Right hindlimb (tissue), 1 donor: Measurements from ENCODE around the gene ASIC4.

Experiments used
- DNase-seq: peaks from one replicate; pipeline ENCODE4 v3.0.0-alpha.2; 2018

Gene ASIC4

GRCh38 chr2:219537657-219538488 is 23.6 kb downstream of the ASIC4 start:
- DNase-seq = no peak

GRCh38 chr2:219538504-219538951 is 24.2 kb downstream of the ASIC4 start:
- DNase-seq = peak; percentile 72

DNA sequence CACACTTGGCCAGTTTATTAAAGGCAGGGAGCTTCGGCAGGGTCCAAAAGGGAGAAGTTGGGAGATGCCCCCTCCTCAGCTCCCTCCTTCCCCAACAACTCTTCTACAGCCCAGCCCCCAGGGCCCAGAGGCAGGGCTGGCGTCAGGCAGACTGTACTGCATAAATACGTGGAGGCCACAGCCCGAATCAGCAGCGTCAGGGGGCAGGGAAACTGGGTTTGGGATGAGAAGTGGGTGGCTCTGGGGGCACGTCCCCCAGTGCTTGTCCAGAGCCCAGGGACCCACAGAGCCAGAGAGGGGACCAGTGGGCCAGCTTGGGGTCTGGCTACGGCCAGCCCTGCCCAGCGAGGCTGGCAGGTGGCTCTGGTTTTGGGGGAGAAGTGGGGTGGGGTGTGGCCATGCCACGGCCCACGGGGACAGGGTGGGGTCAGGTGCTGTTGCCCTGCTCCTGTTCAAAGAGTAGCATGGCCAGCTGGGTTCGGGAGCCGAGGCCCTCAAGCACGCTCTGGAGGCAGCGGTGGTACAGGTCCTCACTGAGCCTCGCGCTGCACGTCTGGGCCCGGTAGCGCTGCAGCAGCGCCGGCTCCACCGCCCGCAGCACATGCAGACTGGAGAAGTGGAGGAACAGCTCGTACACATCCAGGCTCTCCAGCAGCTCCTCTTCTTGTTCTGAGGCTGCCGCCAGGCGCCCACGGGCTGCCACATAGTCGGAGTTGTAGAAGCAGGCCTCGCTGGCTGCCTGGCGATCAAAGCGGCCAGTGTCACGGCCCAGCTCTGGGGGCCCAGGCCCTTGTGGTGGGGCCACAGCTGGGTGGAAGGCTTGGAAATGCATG is 24.9 kb downstream of the ASIC4 start:
- no peak for DNase-seq

DNA sequence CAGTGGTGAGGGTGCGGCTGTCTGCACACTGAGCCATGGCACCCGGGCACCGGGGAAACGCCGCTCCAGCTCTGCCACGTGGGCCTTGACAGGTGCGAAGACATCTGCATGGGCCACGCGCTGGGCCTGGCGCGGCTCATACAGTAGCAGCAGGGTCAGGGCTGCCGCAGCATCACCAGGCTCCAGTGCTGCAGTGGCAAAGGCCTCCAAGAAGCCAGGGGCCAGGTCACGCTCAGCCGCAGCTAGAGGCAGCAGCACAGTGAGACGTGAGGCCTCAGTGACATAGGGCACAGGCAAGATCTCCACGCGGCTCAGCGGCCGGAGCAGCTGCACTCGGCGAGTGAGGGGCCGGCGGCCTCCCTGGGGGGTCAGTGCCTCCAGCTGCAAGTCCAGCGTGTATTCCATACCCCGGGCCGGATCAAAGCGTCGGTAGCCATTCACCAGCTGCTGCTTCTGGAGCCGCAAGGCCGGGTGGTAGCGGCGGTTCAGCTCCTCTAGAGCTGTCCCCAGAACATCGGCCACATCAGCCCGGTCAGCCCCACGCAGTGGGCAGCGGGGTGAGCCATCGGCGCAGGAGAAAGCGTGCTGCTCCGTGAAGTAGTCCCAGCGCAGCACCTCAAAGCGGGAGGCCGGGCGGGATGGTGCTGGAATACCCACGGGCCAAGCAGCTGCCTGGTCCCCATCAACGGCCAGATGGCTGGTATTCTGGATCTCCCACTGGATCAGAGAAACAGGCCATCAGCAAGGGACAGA is 25.8 kb downstream of the ASIC4 start:
- DNase-seq = no peak

DNA sequence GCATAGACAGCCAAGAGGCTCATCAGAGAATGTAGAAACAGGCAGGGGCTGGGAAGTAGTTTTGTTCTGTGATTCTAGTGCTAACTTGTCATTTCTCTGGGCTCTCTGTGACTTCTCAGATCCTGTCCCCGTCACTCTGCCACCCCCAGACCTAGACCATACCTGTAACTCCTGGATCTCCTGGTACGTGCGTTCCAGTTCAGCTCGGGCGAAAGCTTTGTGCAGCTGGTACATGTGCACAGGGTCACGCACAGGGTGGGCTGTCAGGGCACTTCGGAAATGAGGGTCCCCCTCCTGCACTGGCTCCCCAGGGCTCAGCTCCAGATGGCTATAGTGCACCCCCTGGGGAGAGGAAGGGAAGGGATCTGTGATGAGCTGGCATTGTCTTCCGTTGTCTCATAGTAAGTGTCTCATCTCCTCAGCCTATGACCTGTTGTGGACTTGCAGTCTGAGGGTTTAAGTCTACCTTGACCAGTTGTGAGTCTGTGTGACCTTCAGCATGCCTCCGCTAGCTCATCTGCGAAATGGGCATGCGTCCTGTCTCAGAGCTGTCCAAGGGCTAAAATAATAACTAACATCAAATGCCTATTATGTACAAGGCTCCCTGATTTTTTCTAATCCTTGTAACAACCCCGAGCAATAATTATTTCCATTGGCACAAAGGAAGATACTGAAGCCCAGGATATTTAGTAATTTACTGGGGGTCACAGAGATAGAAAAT is 26.7 kb downstream of the ASIC4 start:
- no peak for DNase-seq

DNA sequence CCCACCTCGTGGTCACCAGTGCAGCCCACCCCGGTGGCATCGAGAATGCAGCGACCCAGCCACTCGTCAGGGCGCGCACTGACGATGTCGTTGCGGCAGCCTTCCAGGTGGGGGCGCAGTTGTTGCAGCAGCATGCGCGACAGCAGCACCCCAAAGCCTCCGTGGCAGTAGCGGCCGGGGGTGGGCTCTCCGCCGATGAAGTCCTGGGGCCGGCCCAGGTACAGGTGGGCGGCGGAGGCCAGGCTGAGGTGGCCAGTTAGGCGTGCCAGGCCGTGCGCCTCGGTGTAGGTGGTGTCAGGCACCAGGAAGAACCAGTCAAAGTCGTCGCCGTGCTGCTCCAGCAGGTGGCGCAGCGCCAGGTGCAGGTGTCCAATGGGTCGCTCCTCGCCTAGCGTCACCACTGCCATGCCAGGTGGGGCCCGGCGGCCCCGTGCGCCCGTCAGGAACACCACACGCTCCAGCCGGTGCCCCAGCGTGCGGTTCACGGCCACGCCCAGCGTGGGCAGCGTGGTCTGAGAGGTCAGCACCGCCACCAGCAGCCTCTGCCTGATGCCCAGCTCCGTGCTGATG is 27.4 kb downstream of the ASIC4 start:
- DNase-seq = peak; percentile 85

DNA sequence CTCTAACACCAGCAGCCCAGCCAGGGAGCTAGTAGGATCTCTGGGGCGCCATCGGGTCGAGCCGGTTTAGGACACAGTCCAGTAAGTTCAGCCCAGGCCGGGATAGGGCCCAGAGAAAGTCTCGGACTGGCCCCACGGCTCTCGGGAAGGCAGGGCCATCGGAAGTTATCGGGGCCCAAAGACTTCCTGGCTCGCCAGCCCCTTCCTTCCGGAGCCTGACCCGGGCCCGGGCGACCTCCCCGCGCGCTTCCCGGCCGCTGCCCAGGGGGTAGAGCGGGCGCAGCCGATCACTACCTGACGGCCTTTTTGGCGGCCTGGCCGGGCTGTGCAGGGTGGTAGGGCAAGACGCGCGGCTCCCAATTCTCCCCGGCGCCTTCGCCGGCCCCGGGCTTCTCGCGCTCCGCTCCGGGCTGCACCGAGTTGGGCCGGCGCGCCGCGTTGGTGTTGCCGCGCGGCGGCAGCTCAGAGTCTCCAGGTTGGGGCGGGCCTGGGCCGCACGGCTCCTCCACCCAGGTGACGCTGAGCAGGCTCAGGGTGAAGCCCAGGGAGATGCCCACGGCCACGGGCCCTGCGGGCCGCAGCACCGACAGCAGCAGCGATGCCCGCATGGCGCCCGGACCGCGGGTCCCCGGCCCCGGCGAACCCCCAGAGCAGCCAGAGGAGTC is 28.8 kb downstream of the ASIC4 start:
- no peak for DNase-seq

- DNase-seq = peak; percentile 99
Measured at GRCh38 chr2:219543596-219544358, 29.5 kb downstream of the ASIC4 start, which contains the start of the genes CHPF and TMEM198. Gene CHPF, minus strand, starts transcription at chr2:219543809. Its CDS starts 271 bp downstream, at chr2:219543538. Gene TMEM198, plus strand, starts transcription at chr2:219544028. Its CDS starts 700 bp downstream, at chr2:219544728.

DNA sequence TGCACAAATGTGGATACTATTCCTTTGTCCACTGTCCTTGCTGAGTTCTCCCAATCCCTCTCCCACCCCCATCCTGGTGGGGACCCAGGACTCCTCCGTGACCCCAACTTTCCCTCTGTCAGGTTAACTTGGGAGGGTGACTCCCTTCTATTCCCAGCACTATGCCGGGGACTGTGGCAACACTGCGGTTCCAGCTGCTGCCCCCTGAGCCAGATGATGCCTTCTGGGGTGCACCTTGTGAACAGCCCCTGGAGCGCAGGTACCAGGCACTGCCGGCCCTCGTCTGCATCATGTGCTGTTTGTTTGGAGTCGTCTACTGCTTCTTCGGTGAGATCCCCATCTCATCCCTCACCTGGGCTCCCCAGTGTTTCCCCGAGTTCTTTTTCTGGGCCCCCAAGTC is 30.3 kb downstream of the ASIC4 start:
- no peak for DNase-seq

DNA sequence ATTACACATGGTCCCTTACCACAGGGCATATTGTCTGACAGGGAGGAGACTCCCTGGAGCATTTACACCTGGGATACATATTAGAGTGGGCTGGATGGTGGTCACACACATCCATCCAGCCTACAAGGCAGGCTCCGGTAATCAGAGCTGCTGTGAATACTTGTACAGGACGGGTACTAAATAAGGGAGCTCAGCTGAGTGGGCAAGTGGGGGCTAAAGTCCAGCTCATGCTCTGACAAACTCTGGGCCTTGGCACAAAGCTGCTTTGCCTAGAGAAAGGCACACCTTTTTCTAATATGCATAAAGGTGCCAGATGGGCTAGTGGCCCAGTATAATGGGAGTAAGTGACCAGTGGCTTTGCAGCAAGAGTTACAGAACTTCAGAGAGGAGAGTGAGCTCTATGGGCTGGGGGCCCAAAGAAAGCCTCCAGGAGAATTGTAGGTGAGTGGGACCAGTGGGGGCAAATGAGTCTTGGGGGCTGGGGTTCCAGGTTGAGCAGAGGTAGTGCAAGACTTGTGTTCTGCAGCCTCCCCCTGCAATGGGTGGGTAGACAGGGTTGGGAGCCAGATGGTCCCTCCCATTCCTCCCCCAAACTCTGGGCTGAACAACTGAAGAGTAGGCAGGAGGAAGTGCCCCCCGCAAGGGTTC is 31.1 kb downstream of the ASIC4 start:
- no peak for DNase-seq

DNA sequence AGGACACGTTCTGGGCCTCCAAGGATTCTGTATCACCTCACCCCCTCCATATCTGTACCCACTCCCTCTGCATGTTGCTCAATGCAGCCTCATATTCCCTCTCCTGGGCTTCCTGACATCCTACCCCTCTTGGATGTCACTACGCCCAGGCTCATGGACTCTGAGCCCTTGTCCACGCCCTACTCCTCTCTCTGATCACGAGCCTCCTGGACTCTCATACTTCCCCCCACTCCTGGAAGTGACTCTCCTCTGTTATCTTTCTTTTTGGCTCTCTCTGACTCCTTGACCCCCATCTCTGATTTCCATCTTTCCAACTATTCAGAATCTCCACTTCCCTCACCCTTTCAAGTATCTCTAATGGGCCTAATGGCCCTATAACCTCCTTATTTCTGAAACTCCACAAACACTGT is 31.7 kb downstream of the ASIC4 start:
- no peak for DNase-seq

- no peak for DNase-seq
Measured at GRCh38 chr2:219547621-219548020, 33.3 kb downstream of the ASIC4 start.

- DNase-seq = no peak
Measured at GRCh38 chr2:219548990-219549389, 34.7 kb downstream of the ASIC4 start.

DNA sequence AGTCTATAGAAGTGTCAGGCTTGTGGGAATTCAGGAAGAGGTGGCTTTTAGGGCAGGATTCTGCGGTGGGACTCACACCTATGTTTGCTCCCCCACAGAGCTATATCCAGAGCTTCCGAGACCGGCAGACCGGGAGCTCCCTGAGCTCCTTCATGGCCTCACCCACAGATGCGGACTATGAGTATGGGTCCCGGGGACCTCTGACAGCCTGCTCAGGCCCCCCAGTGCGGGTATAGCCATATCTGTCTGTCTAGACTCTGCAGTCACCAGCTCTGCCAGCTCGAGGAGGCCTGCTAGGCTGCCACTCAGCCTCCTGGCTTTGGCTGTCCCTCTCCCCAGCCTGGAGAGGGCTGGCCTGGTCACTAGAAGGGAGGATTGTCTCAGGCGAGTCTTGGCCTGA is 35.3 kb downstream of the ASIC4 start:
- DNase-seq = no peak

GRCh38 chr2:219551441-219552381 is 37.4 kb downstream of the ASIC4 start:
- no peak for DNase-seq

GRCh38 chr2:219552382-219553167 is 38.3 kb downstream of the ASIC4 start:
- peak; percentile 94 for DNase-seq

GRCh38 chr2:219553168-219553417 is 38.8 kb downstream of the ASIC4 start:
- DNase-seq = no peak

- DNase-seq = no peak
Measured at GRCh38 chr2:219553463-219553963, 39.2 kb downstream of the ASIC4 start.
